Right atrium auricular region (tissue), 2 donors: ENCODE measurements around the gene CNTNAP2. TPM values are rescaled to one million over a fixed set of nuclear protein-coding genes. Genes with fewer than 3 reads are reported as not detected.

Experiments used
- DNase-seq: peaks from one replicate; pipeline ENCODE4 v3.0.0-alpha.2; 2019; ENCODE audit warnings: low spot score
- H3K27ac ChIP-seq, 2 donors: fragments of 200-600 bp; sonication (generic); 1 replicate in 1 of 2; 2 replicates in 1 of 2; pipeline ENCODE4 v1.5.1; 2016 to 2019
- H3K27me3 ChIP-seq, 2 donors: fragments of 200-600 bp; sonication (generic); one replicate each; pipeline versions ENCODE4 v1.5.1 to v1.6.0; 2017 to 2019
- H3K36me3 ChIP-seq: fragments of 200-600 bp; sonication (generic); one replicate; pipeline ENCODE4 v1.5.1; 2016
- H3K4me1 ChIP-seq, 2 donors: fragments of 200-600 bp; sonication (generic); one replicate each; pipeline versions ENCODE4 v1.5.1 to v1.6.0; 2017 to 2019
- H3K4me3 ChIP-seq, 2 donors: fragments of 200-600 bp; sonication (generic); 1 replicate in 1 of 2; 2 replicates in 1 of 2; pipeline ENCODE4 v1.5.1; 2017 to 2019; ENCODE audit warnings: mild to moderate bottlenecking in 1 of 2, moderate library complexity in 1 of 2
- H3K9me3 ChIP-seq, 2 donors: fragments of 200-600 bp; sonication (generic); one replicate each; pipeline ENCODE4 v1.5.1; 2019
- CTCF ChIP-seq, 2 donors: fragments of 200-600 bp; sonication (generic); IDR thresholded peaks; one replicate each; pipeline ENCODE4 v1.5.1; 2019; ENCODE audit warnings: antibody characterized with exemption in 2 of 2
- total RNA-seq, 2 donors: library from RNA; depleted of rRNA; stranded (reverse); fragments of >200 nt; gene quantifications; one replicate each; pipeline ENCODE4 v1.1.0, GENCODE V29; 2016

CNTNAP2 gene
- total RNA-seq, 2 donors from 2014 or later: 1.1 to 1.7 TPM

DNA sequence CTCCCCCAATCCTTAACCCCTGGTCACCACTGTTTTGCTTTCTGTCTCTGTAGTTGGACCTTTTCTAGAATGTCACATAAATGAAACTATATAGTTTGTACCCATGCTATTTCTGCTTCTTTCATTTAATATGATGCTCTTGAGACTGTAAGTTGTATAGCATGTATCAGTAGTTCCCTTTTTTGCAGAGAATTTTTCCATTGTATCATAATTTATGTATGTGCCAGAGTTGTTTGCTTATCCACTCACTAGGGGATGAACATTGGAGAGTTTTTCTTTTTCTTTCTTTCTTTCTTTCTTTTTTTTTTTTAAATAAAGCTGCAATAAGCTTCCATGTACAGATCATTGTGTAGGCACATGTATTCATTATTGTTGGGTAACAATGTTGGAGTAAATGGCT, 544.8 kb downstream of the CNTNAP2 start:
- no peaks in the 10 kb centered on the region for H3K27me3 ChIP-seq
- H3K4me3 ChIP-seq: no peak overlapping the region
- no peaks in the 10 kb centered on the region for H3K9me3 ChIP-seq
- no peaks in the 10 kb centered on the region for H3K36me3 ChIP-seq
- no peaks in the 10 kb centered on the region for H3K4me1 ChIP-seq
- no peak for TF ChIP-seq CTCF (IDR thresholded peaks at IDR 0.05)
- DNase-seq: no peak
- no peak overlapping the region for H3K27ac ChIP-seq

GRCh38 chr7:146661929-146662328, 545.3 kb downstream of the CNTNAP2 start:
- TF ChIP-seq CTCF (IDR thresholded peaks at IDR 0.05): no peak
- no peaks in the 10 kb centered on the region for H3K27me3 ChIP-seq
- no peak for DNase-seq
- H3K4me1 ChIP-seq: no peaks in the 10 kb centered on the region
- no peak overlapping the region for H3K27ac ChIP-seq
- H3K4me3 ChIP-seq: no peak overlapping the region
- H3K36me3 ChIP-seq: no peaks in the 10 kb centered on the region
- H3K9me3 ChIP-seq: peaks cover 0 to 2% of the 10 kb centered on the region in 2 donors

GRCh38 chr7:146665023-146665422, 548.4 kb downstream of the CNTNAP2 start:
- H3K9me3 ChIP-seq: peaks cover 0 to 13% of the 10 kb centered on the region in 2 donors
- H3K4me1 ChIP-seq: no peaks in the 10 kb centered on the region
- no peak for DNase-seq
- no peak overlapping the region for H3K27ac ChIP-seq
- TF ChIP-seq CTCF (IDR thresholded peaks at IDR 0.05): no peak
- H3K36me3 ChIP-seq: no peaks in the 10 kb centered on the region
- no peak overlapping the region for H3K4me3 ChIP-seq
- H3K27me3 ChIP-seq: no peaks in the 10 kb centered on the region

DNA sequence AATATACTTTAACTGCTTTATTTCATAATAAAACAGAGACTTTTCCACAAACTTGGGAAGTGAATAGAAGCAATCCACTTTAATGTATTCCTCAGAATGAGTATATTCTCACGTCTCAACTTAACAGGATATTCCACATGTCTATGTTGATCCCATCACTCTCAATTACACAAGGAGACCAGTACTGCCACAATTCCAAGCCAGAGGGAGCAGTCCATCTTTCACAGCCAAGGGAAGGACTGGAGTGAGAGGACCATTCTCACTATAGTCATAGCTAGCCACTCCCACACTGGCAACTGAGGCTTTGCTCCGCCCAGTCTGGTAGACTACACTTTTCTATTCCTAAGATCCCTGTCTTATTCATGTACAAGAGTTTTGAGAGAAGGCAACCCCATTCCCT, 553.9 kb downstream of the CNTNAP2 start:
- H3K27ac ChIP-seq: no peak overlapping the region
- no peak for TF ChIP-seq CTCF (IDR thresholded peaks at IDR 0.05)
- no peak for DNase-seq

DNA sequence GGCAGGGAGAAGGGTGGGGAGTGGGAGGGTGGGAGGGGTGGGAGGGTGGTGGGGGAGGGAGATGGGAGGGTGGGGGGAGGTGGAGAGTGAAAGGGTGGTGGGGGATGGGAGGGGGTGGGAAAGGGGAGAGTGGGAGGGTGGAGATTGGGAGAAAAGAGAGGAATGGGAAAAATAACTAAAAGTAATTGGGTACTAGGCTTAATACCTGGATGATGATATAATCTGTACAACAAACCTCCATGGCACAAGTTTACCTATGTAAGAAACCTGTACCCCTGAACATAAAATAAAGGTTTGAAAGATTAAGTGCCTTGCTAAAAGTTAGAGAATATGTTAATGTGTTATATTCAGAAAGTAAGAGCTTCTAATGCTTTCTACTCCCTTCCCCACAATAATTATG, 564.9 kb downstream of the CNTNAP2 start:
- Histone ChIP-seq H3K27ac (no peak overlapping the region), H3K36me3 (no peaks in the 10 kb centered on the region), H3K4me3 (no peak overlapping the region), H3K4me1 (no peaks in the 10 kb centered on the region), H3K9me3 (no peaks in the 10 kb centered on the region), H3K27me3 (no peaks in the 10 kb centered on the region)
- TF ChIP-seq CTCF (IDR thresholded peaks at IDR 0.05): no peak
- no peak for DNase-seq

More for the DNA sequence above, 553.9 kb downstream of the CNTNAP2 start:
- Histone ChIP-seq H3K4me3 (no peak overlapping the region), H3K36me3 (no peaks in the 10 kb centered on the region), H3K27me3 (no peaks in the 10 kb centered on the region), H3K9me3 (peaks cover 0 to 13% of the 10 kb centered on the region in 2 donors), H3K4me1 (no peaks in the 10 kb centered on the region)

DNA sequence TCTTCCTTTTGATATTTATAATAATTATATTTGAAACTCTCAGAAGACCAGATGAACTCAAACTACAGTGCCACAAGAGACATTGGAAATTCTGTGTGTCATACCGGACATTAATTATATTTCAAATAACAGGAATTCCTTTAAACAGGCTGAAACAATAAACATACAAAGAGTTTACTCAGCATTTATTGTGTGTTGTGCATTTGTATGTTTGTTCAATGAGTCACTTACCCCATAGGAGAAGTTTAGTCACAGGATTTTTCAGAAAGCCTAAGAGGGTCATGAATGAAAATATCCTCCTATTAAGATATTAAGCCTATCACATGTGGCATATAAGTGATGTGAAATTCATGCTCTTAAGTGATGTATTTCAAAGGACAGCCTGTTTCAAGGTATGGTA, 566.8 kb downstream of the CNTNAP2 start:
- Histone ChIP-seq H3K4me3 (no peak overlapping the region), H3K36me3 (no peaks in the 10 kb centered on the region), H3K9me3 (no peaks in the 10 kb centered on the region), H3K4me1 (no peaks in the 10 kb centered on the region), H3K27me3 (no peaks in the 10 kb centered on the region), H3K27ac (no peak overlapping the region)
- TF ChIP-seq CTCF (IDR thresholded peaks at IDR 0.05): no peak
- no peak for DNase-seq
